ENCODE results near the gene MAK. TPM values are rescaled to one million over a fixed set of nuclear protein-coding genes. Genes with fewer than 3 reads are reported as not detected.
A peak's percentile ranks its signal among the peaks of the same experiment; 100 is the strongest.
"Not testable (repeated sequence)": the region's sequence is repeated elsewhere in the genome, so short reads cannot be mapped to it uniquely, and the experiment has no call there.

MAK gene
- polyA plus RNA-seq, 2 of the 4 experiments (the other 2 are of a cell fraction) = 0.05 to 0.09 TPM

GRCh38 chr6:10756085-10756484 is 82.3 kb downstream of the MAK start:
- no peak for TF ChIP-seq ZSCAN20 (CRISPR knock-in tag; IDR thresholded peaks at IDR 0.05)
- TF ChIP-seq RCOR1 (IDR thresholded peaks at IDR 0.05; ENCODE audit: low read depth, low read length) = no peak
- no peak for TF ChIP-seq JUN (IDR thresholded peaks at IDR 0.05)
- no peak for TF ChIP-seq MAFK (IDR thresholded peaks at IDR 0.05; ENCODE audit: partially characterized antibody)
- TF ChIP-seq RNF2 (IDR thresholded peaks at IDR 0.05; ENCODE audit: borderline replicate concordance, low read depth) = no peak
- TF ChIP-seq, protein P1, sequence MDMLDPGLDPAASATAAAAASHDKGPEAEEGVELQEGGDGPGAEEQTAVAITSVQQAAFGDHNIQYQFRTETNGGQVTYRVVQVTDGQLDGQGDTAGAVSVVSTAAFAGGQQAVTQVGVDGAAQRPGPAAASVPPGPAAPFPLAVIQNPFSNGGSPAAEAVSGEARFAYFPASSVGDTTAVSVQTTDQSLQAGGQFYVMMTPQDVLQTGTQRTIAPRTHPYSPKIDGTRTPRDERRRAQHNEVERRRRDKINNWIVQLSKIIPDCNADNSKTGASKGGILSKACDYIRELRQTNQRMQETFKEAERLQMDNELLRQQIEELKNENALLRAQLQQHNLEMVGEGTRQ (IDR thresholded peaks at IDR 0.05) = no peak
- TF ChIP-seq SREBF2 (IDR thresholded peaks at IDR 0.05) = no peak
- TF ChIP-seq ZC3H11A (IDR thresholded peaks at IDR 0.05) = no peak
- TF ChIP-seq FOSB (CRISPR knock-in tag; IDR thresholded peaks at IDR 0.05) = no peak
- no peak for TF ChIP-seq CBX8 (IDR thresholded peaks at IDR 0.05)
- TF ChIP-seq HOXB5 (CRISPR knock-in tag; IDR thresholded peaks at IDR 0.05) = no peak
- TF ChIP-seq, protein P2, sequence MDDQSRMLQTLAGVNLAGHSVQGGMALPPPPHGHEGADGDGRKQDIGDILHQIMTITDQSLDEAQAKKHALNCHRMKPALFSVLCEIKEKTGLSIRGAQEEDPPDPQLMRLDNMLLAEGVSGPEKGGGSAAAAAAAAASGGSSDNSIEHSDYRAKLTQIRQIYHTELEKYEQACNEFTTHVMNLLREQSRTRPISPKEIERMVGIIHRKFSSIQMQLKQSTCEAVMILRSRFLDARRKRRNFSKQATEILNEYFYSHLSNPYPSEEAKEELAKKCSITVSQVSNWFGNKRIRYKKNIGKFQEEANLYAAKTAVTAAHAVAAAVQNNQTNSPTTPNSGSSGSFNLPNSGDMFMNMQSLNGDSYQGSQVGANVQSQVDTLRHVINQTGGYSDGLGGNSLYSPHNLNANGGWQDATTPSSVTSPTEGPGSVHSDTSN (IDR thresholded peaks at IDR 0.05) = no peak
- TF ChIP-seq CHD4 (IDR thresholded peaks at IDR 0.05; ENCODE audit: borderline replicate concordance) = no peak
- no peak for TF ChIP-seq BCL3 (IDR thresholded peaks at IDR 0.05)
- TF ChIP-seq HEYL (CRISPR knock-in tag; IDR thresholded peaks at IDR 0.05) = no peak
- TF ChIP-seq, protein P3, sequence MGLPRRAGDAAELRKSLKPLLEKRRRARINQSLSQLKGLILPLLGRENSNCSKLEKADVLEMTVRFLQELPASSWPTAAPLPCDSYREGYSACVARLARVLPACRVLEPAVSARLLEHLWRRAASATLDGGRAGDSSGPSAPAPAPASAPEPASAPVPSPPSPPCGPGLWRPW (IDR thresholded peaks at IDR 0.05) = no peak
- TF ChIP-seq HOXB13 (CRISPR knock-in tag; IDR thresholded peaks at IDR 0.05; ENCODE audit: low read depth) = no peak
- CTCF ChIA-PET = interaction anchor here (1.4 kb wide), 1 partner anchor 21 kb away, joined by 4 read pairs; no protein-coding TSS in a partner anchor
- WGBS (ENCODE audit: missing lambda C conversion rate) = 97% methylated on average over 1 of the region's 1 CpG

DNA sequence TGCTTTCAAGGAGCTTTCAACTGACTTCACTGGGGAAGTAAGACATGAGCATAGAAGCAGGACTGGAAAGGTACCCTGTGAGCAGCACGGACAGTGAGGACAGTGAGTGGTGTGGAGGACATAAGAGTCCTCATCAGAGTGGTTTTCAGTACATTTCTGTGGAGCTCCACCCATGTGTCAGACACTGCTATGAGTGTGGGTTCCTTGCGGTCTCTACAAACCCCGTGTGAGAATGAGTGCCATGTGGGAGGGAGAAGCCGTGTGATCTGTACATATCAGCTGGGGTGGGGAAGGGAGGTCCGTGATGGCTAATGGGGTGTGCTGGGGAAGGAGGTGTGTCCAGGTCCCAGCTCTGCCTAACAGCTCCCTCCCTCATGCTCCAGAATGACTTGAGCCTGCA is 86.6 kb downstream of the MAK start:
- H3K4me1 ChIP-seq = peaks cover 16% of the 10 kb centered on the region
- H3K9me3 ChIP-seq; DNase-seq (ENCODE audit: low read depth in 1 of 2, low spot score in 1 of 2); POLR2A ChIA-PET; ATAC-seq; H3K4me3 ChIP-seq; FAIRE-seq; H3K4me2 ChIP-seq; CTCF ChIA-PET; H3K27ac ChIP-seq: not testable (repeated sequence)
- WGBS (ENCODE audit: missing lambda C conversion rate) = 85% methylated on average over 4 of the region's 5 CpGs

More at GRCh38 chr6:10756085-10756484, 82.3 kb downstream of the MAK start:
- DNase-seq (ENCODE audit: low read depth in 1 of 2, low spot score in 1 of 2) = no peak
- no peaks in the 10 kb centered on the region for H3K9me3 ChIP-seq
- H3K27ac ChIP-seq = no peak overlapping the region
- H3K4me1 ChIP-seq = peaks cover 26% of the 10 kb centered on the region
- H3K4me3 ChIP-seq = no peak overlapping the region
- POLR2A ChIA-PET = no interaction called here
- FAIRE-seq = no peak
- no peak overlapping the region for H3K4me2 ChIP-seq
- no peak for ATAC-seq

- H3K27ac ChIP-seq; POLR2A ChIA-PET; H3K4me2 ChIP-seq; FAIRE-seq; DNase-seq (ENCODE audit: low read depth in 1 of 2, low spot score in 1 of 2); CTCF ChIA-PET; ATAC-seq; H3K4me3 ChIP-seq; H3K9me3 ChIP-seq: not testable (repeated sequence)
- WGBS (ENCODE audit: missing lambda C conversion rate) = 93% methylated on average over 6 of the region's 6 CpGs
- H3K4me1 ChIP-seq = peaks cover 20% of the 10 kb centered on the region
Measured at GRCh38 chr6:10750568-10750967, 87.8 kb downstream of the MAK start.

DNA sequence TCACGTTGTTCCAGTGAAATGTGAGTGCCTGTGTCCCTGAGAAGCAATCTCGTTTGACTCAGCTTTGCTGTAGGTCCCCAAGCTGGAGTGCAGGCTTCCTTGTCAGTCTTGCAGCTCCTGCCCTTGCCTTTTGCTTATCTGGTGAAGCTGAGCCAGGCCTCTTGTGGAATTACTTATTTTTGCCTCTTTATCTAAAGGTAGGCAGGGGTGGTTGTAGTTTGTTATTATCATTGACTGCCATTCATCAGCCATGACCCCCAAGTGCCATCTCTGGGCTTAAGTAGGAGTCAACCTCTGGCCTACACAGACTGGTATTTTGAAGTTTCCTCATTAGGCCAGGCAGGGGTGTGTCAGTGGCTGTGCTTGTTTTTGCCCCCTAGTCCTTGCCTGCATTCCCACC is 88.6 kb downstream of the MAK start:
- POLR2A ChIA-PET = no interaction called here
- no peak for FAIRE-seq
- Histone ChIP-seq H3K4me1 (peaks cover 20% of the 10 kb centered on the region), H3K9me3 (no peaks in the 10 kb centered on the region), H3K4me3 (no peak overlapping the region), H3K4me2 (peak overlapping the region; percentile 85), H3K27ac (0 out of 6 replicates have a peak overlapping the region, but pooled peaks of 1 of the 2 experiments have one; percentile 4)
- CTCF ChIA-PET = interaction anchor here (2.2 kb wide), 1 partner anchor 8 kb away, joined by 18 read pairs; no protein-coding TSS in a partner anchor
- DNase-seq (ENCODE audit: low read depth in 1 of 2, low spot score in 1 of 2) = no peak
- no peak for TF ChIP-seq TFCP2L1 (CRISPR knock-in tag; IDR thresholded peaks at IDR 0.05)
- TF ChIP-seq REST (IDR thresholded peaks at IDR 0.05) = no peak
- TF ChIP-seq SMC3 (IDR thresholded peaks at IDR 0.05) = no peak
- TF ChIP-seq POLR2AphosphoS2 (conservative IDR thresholded peaks at IDR 0.05; ENCODE audit: low read length) = no peak
- no peak for TF ChIP-seq CBX8 (IDR thresholded peaks at IDR 0.05)
- TF ChIP-seq PHF8 (IDR thresholded peaks at IDR 0.05; ENCODE audit: borderline replicate concordance, low read depth) = no peak
- no peak for TF ChIP-seq SREBF2 (IDR thresholded peaks at IDR 0.05)
- no peak for TF ChIP-seq E2F6 (IDR thresholded peaks at IDR 0.05; ENCODE audit: borderline replicate concordance, low read depth)
- no peak for TF ChIP-seq ZNF302 (CRISPR knock-in tag; IDR thresholded peaks at IDR 0.05)
- WGBS (ENCODE audit: missing lambda C conversion rate) = 72% methylated on average over 2 of the region's 2 CpGs
- ATAC-seq = no peak
